EH (cell line): Measurements from ENCODE around the gene KRTAP22-2.

Experiments used
- DNase-seq: peaks from one replicate; pipeline ENCODE4 v3.0.0-alpha.2; 2015; ENCODE audit warnings: low read depth

The KRTAP22-2 gene

GRCh38 chr21:30590297-30590696 is at the start of gene KRTAP22-2:
TSS of gene KRTAP22-2 (minus strand) at chr21:30590397.
- no peak for DNase-seq

GRCh38 chr21:30638686-30639085 is 48.5 kb upstream of the KRTAP22-2 start:
- no peak for DNase-seq

- no peak for DNase-seq
Measured at GRCh38 chr21:30634906-30635305, 44.7 kb upstream of the KRTAP22-2 start, which contains the start of gene KRTAP20-2. TSS of gene KRTAP20-2 (plus strand) at chr21:30635206. CDS start at chr21:30635264, 58 bp downstream.

- DNase-seq: no peak
Measured at GRCh38 chr21:30629200-30629599, 39.0 kb upstream of the KRTAP22-2 start.

- DNase-seq: no peak
Measured at GRCh38 chr21:30628109-30628508, 37.9 kb upstream of the KRTAP22-2 start.

GRCh38 chr21:30625449-30626165 is 35.4 kb upstream of the KRTAP22-2 start:
- DNase-seq: no peak

GRCh38 chr21:30623362-30623761 is 33.2 kb upstream of the KRTAP22-2 start:
- no peak for DNase-seq

GRCh38 chr21:30620522-30620921 is 30.3 kb upstream of the KRTAP22-2 start, which contains the start of gene KRTAP20-4:
TSS of gene KRTAP20-4 (plus strand) at chr21:30620627.
- no peak for DNase-seq

- DNase-seq: no peak
Measured at GRCh38 chr21:30620080-30620479, 29.9 kb upstream of the KRTAP22-2 start.

- DNase-seq: no peak
Measured at GRCh38 chr21:30616125-30616524, 25.9 kb upstream of the KRTAP22-2 start, which contains the start of gene KRTAP20-1. TSS of gene KRTAP20-1 (plus strand) at chr21:30616425. CDS start at chr21:30616455, 30 bp downstream.

- no peak for DNase-seq
Measured at GRCh38 chr21:30615199-30615598, 25.0 kb upstream of the KRTAP22-2 start.

- no peak for DNase-seq
Measured at GRCh38 chr21:30613836-30614235, 23.6 kb upstream of the KRTAP22-2 start, which contains the start of gene KRTAP6-1. TSS of gene KRTAP6-1 (minus strand) at chr21:30613930. CDS start at chr21:30613904, 26 bp downstream.

GRCh38 chr21:30612132-30612531 is 21.9 kb upstream of the KRTAP22-2 start:
- DNase-seq: no peak

- DNase-seq: no peak
Measured at GRCh38 chr21:30605968-30606367, 15.8 kb upstream of the KRTAP22-2 start.

- DNase-seq: no peak
Measured at GRCh38 chr21:30600787-30601186, 10.6 kb upstream of the KRTAP22-2 start, which contains the start of gene KRTAP22-1. TSS of gene KRTAP22-1 (plus strand) at chr21:30601087.

- no peak for DNase-seq
Measured at GRCh38 chr21:30598802-30599201, 8.6 kb upstream of the KRTAP22-2 start, which contains the start of gene KRTAP6-2. TSS of gene KRTAP6-2 (minus strand) at chr21:30598902. CDS start at chr21:30598874, 28 bp downstream.

- no peak for DNase-seq
Measured at GRCh38 chr21:30592140-30592539, 1.9 kb upstream of the KRTAP22-2 start, which contains the start of gene KRTAP6-3. TSS of gene KRTAP6-3 (plus strand) at chr21:30592440. CDS start at chr21:30592446, 6 bp downstream.

GRCh38 chr21:30582870-30583269 is 7.3 kb downstream of the KRTAP22-2 start:
- DNase-seq: no peak

- no peak for DNase-seq
Measured at GRCh38 chr21:30580132-30580531, 10.1 kb downstream of the KRTAP22-2 start.

- no peak for DNase-seq
Measured at GRCh38 chr21:30579346-30579745, 10.9 kb downstream of the KRTAP22-2 start.

GRCh38 chr21:30577766-30578165 is 12.4 kb downstream of the KRTAP22-2 start:
- no peak for DNase-seq

- DNase-seq: no peak
Measured at GRCh38 chr21:30567617-30568016, 22.6 kb downstream of the KRTAP22-2 start.

GRCh38 chr21:30563630-30564029 is 26.6 kb downstream of the KRTAP22-2 start:
- DNase-seq: no peak
